ENCODE measurements around the gene SPG7.

DNA sequence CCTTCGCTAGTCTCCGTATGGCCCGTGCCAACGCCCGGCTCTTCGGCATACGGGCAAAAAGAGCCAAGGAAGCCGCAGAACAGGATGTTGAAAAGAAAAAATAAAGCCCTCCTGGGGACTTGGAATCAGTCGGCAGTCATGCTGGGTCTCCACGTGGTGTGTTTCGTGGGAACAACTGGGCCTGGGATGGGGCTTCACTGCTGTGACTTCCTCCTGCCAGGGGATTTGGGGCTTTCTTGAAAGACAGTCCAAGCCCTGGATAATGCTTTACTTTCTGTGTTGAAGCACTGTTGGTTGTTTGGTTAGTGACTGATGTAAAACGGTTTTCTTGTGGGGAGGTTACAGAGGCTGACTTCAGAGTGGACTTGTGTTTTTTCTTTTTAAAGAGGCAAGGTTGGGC, 54.7 kb downstream of the SPG7 start:
- TF ChIP-seq YY1 (IDR thresholded peaks at IDR 0.05; ENCODE audit: low read depth) (no peak), TCF12 (IDR thresholded peaks at IDR 0.05; ENCODE audit: low read depth) (no peak), TAF1 (IDR thresholded peaks at IDR 0.05; ENCODE audit: low read depth) (no peak), NFIC (IDR thresholded peaks at IDR 0.05) (no peak)
- TF ChIP-seq, protein P1, sequence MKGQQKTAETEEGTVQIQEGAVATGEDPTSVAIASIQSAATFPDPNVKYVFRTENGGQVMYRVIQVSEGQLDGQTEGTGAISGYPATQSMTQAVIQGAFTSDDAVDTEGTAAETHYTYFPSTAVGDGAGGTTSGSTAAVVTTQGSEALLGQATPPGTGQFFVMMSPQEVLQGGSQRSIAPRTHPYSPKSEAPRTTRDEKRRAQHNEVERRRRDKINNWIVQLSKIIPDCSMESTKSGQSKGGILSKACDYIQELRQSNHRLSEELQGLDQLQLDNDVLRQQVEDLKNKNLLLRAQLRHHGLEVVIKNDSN (IDR thresholded peaks at IDR 0.05) = no peak

Measured in Ishikawa (cell line).